Activated CD8-positive, alpha-beta memory T cell treated with anti-CD3 and anti-CD28 coated beads, Interleukin-2, amount 50 U/mL, for 48 hours (primary cell): ENCODE data around the gene ZNF692.

Experiments used
- DNase-seq: peaks from one replicate; pipeline ENCODE4 v3.0.0-alpha.2; 2020

The ZNF692 gene

GRCh38 chr1:248873993-248874533 lies 15.2 kb upstream of the ZNF692 start:
- DNase-seq: peak; percentile 97

GRCh38 chr1:248873409-248873992 lies 14.6 kb upstream of the ZNF692 start:
- DNase-seq: peak; percentile 100

- peak; percentile 85 for DNase-seq
Measured at GRCh38 chr1:248872752-248873408, 14.0 kb upstream of the ZNF692 start.

- no peak for DNase-seq
Measured at GRCh38 chr1:248871837-248872401, 13.0 kb upstream of the ZNF692 start.

- DNase-seq: peak; percentile 88
Measured at GRCh38 chr1:248862998-248863881, 4.4 kb upstream of the ZNF692 start.

GRCh38 chr1:248862695-248862997 lies 3.8 kb upstream of the ZNF692 start:
- no peak for DNase-seq

- no peak for DNase-seq
Measured at GRCh38 chr1:248861616-248862015, 2.7 kb upstream of the ZNF692 start.

- no peak for DNase-seq
Measured at GRCh38 chr1:248860007-248860406, 1.1 kb upstream of the ZNF692 start.

GRCh38 chr1:248858096-248858890 lies 592 bp downstream of the ZNF692 start:
- DNase-seq: peak; percentile 76

- no peak for DNase-seq
Measured at GRCh38 chr1:248857749-248858095, 1.2 kb downstream of the ZNF692 start.

GRCh38 chr1:248857201-248857600 lies 1.7 kb downstream of the ZNF692 start:
- DNase-seq: no peak

GRCh38 chr1:248856176-248856575 lies 2.7 kb downstream of the ZNF692 start:
- no peak for DNase-seq

- DNase-seq: no peak
Measured at GRCh38 chr1:248855580-248855979, 3.3 kb downstream of the ZNF692 start.

GRCh38 chr1:248853663-248854375 lies 5.1 kb downstream of the ZNF692 start:
- no peak for DNase-seq

- DNase-seq: peak; percentile 49
Measured at GRCh38 chr1:248852481-248853405, 6.1 kb downstream of the ZNF692 start.

GRCh38 chr1:248851390-248851789 lies 7.5 kb downstream of the ZNF692 start:
- peak; percentile 47 for DNase-seq

- peak; percentile 46 for DNase-seq
Measured at GRCh38 chr1:248850536-248851251, 8.2 kb downstream of the ZNF692 start.

- DNase-seq: peak; percentile 47
Measured at GRCh38 chr1:248850124-248850523, 8.8 kb downstream of the ZNF692 start.

GRCh38 chr1:248849637-248850036 lies 9.2 kb downstream of the ZNF692 start:
- no peak for DNase-seq

GRCh38 chr1:248849152-248849551 lies 9.7 kb downstream of the ZNF692 start:
- DNase-seq: peak; percentile 43
